Endothelial cell of umbilical vein (primary cell): ENCODE measurements around the gene P2RY6. TPM values are rescaled to one million over a fixed set of nuclear protein-coding genes. Genes with fewer than 3 reads are reported as not detected.

ENCODE experiments used
- BruUV-seq: library from RNA; stranded (reverse); fragments of 400-500 nt; replicated peaks from 2 replicates; lab custom pipeline; 2021; lab: Mats Ljungman, UMichigan
- CTCF ChIA-PET: fragments of 300-600, 350-600 bp; sonication (Branson Sonifier 250); formaldehyde crosslinking; loops from one replicate; lab custom pipeline; 2021; ENCODE audit warnings: antibody characterized with exemption, inconsistent platforms; lab: Charles Lee
- POLR2A ChIA-PET: fragments of 300-600, 350-600 bp; sonication (Branson Sonifier 250); formaldehyde crosslinking; loops from one replicate; lab custom pipeline; 2021; ENCODE audit warnings: antibody characterized with exemption, inconsistent platforms; lab: Charles Lee
- DNase-seq: peaks from one replicate; pipeline ENCODE4 v3.0.0-alpha.2; 2011; ENCODE audit warnings: low read depth, low spot score
- FAIRE-seq: peaks from 2 replicates; lab custom pipeline; 2011; peaks lifted over from hg19 to GRCh38; lab: Jason Lieb, UNC
- H2AFZ ChIP-seq: 2 replicates; pipeline ENCODE4 v1.6.0; 2012; ENCODE audit warnings: low read depth, low read length, control low read depth, inconsistent platforms
- H3K27ac ChIP-seq: 2 replicates; pipeline ENCODE4 v1.5.1; 2011; ENCODE audit warnings: low read depth, mild to moderate bottlenecking, control low read depth, low read length, moderate library complexity; ENCODE audit not compliant: insufficient read depth
- H3K27me3 ChIP-seq, 2 experiments: 2 replicates each; pipeline versions ENCODE4 v1.6.0 to v1.6.1; 2011; ENCODE audit warnings: low read length in 2 of 2, mixed read lengths in 1 of 2; ENCODE audit not compliant: control insufficient read depth in 2 of 2, insufficient read depth in 2 of 2
- H3K36me3 ChIP-seq, 2 experiments: 2 replicates in 1 of 2; 3 replicates in 1 of 2; pipeline ENCODE4 v1.5.1; 2011; ENCODE audit warnings: low read length in 2 of 2, mild to moderate bottlenecking in 1 of 2, moderate library complexity in 1 of 2; ENCODE audit not compliant: control insufficient read depth in 2 of 2, insufficient read depth in 2 of 2; ENCODE audit errors: extremely low read depth in 1 of 2
- H3K4me1 ChIP-seq: 3 replicates; pipeline ENCODE4 v1.5.1; 2011; ENCODE audit warnings: mild to moderate bottlenecking, low read length; ENCODE audit not compliant: control insufficient read depth, insufficient read depth; ENCODE audit errors: extremely low read depth
- H3K4me2 ChIP-seq: 2 replicates; pipeline ENCODE4 v1.6.1; 2011; ENCODE audit warnings: low read length, control low read depth, mixed read lengths; ENCODE audit not compliant: insufficient read depth
- H3K4me3 ChIP-seq, 3 experiments: fragments of 200-600 bp in 1 of 3; sonication (generic), shearing (Covaris generic) in 1 of 3; replicated peaks in 1 of 3; 2 replicates each; pipeline ENCODE4 v1.5.1; 2011 to 2016; ENCODE audit warnings: control low read depth in 3 of 3, low read length in 3 of 3, mild to moderate bottlenecking in 2 of 3, inconsistent platforms in 1 of 3, low read depth in 1 of 3, moderate library complexity in 1 of 3; ENCODE audit not compliant: insufficient read depth in 1 of 3
- H3K79me2 ChIP-seq: 2 replicates; pipeline ENCODE4 v1.6.0; 2012; ENCODE audit warnings: low read length, inconsistent platforms; ENCODE audit not compliant: control insufficient read depth, insufficient read depth
- H3K9ac ChIP-seq: replicated peaks from 2 replicates; pipeline ENCODE3; 2011; ENCODE audit warnings: low read length, control low read depth; ENCODE audit not compliant: insufficient read depth; ENCODE audit errors: extremely low read depth
- H3K9me1 ChIP-seq: replicated peaks from 3 replicates; pipeline ENCODE4 v1.6.0; 2011; ENCODE audit warnings: mild to moderate bottlenecking, low read length; ENCODE audit not compliant: control insufficient read depth, insufficient read depth; ENCODE audit errors: extremely low read depth
- H3K9me3 ChIP-seq: replicated peaks from 2 replicates; pipeline ENCODE4 v1.5.1; 2012; ENCODE audit warnings: low read length, inconsistent platforms; ENCODE audit not compliant: control insufficient read depth, insufficient read depth
- H4K20me1 ChIP-seq: replicated peaks from 2 replicates; pipeline ENCODE3; 2011; ENCODE audit warnings: mild to moderate bottlenecking, low read length; ENCODE audit not compliant: control insufficient read depth, insufficient read depth; ENCODE audit errors: extremely low read depth
- EZH2 ChIP-seq: IDR thresholded peaks from 2 replicates; pipeline ENCODE4 v1.6.1; 2012; ENCODE audit warnings: borderline replicate concordance, low read depth, mild to moderate bottlenecking, moderate library complexity, low read length, inconsistent platforms; ENCODE audit not compliant: severe bottlenecking
- FOS ChIP-seq: IDR thresholded peaks from 2 replicates; pipeline ENCODE4 v1.6.1; 2011; ENCODE audit warnings: mild to moderate bottlenecking, low read length, moderate library complexity, borderline replicate concordance; ENCODE audit not compliant: insufficient read depth
- GATA2 ChIP-seq: IDR thresholded peaks from 2 replicates; pipeline ENCODE4 v1.7.0; 2011; ENCODE audit warnings: low read depth, mild to moderate bottlenecking, moderate library complexity, mixed read lengths, low read length; ENCODE audit not compliant: insufficient read length, insufficient read depth
- JUN ChIP-seq: IDR thresholded peaks from 2 replicates; pipeline ENCODE4 v1.6.1; 2011; ENCODE audit warnings: borderline replicate concordance, low read depth; ENCODE audit not compliant: insufficient read length, insufficient read depth
- MYC ChIP-seq: IDR thresholded peaks from one replicate; pipeline ENCODE4 v1.6.1; 2011; ENCODE audit warnings: mild to moderate bottlenecking, low read depth, low read length
- POLR2A ChIP-seq: IDR thresholded peaks from 2 replicates; pipeline ENCODE4 v1.6.1; 2012; ENCODE audit warnings: low read depth, mild to moderate bottlenecking, control low read depth, low read length
- POLR2AphosphoS5 ChIP-seq: IDR thresholded peaks from 2 replicates; pipeline ENCODE4 v1.6.1; 2012; ENCODE audit warnings: low read depth, mild to moderate bottlenecking, control low read depth, low read length, moderate library complexity; ENCODE audit not compliant: insufficient read depth
- dilution Hi-C: fragments of 300-500 bp; cut with MboI; formaldehyde crosslinking; loops from one replicate; pipeline ENCODE4 v1.15.0; 2019; ENCODE audit warnings: low sequenced_read_pairs; ENCODE audit not compliant: extremely low pct_ligation_motif_present
- intact Hi-C: fragments of 100-400 bp; cut with micrococcal nuclease; formaldehyde crosslinking; loops from one replicate; pipeline ENCODE4 v1.10.0; 2022
- polyA plus RNA-seq, 4 experiments: library from polyadenylated mRNA; depleted of rRNA in 3 of 4; stranded (reverse) in 3 of 4; unstranded in 1 of 4; fragments of >200 nt; gene quantifications; 2 replicates each; pipeline versions ENCODE4 v1.2.1 to v1.2.3, GENCODE V29; 2011 to 2012; ENCODE audit warnings: missing spikeins in 1 of 4
- total RNA-seq: library from RNA; stranded (reverse); gene quantifications from 2 replicates; pipeline ENCODE4 v1.2.3, GENCODE V29; 2021
- TF ChIP-seq, protein P1 (sequence below), 2 donors: IDR thresholded peaks; 1 replicate in 1 of 2; 2 replicates in 1 of 2; pipeline ENCODE4 v1.5.1; 2011; ENCODE audit warnings: low read length in 2 of 2, mild to moderate bottlenecking in 2 of 2, moderate library complexity in 2 of 2, control low read depth in 1 of 2, inconsistent platforms in 1 of 2, low read depth in 1 of 2; ENCODE audit not compliant: insufficient read depth in 1 of 2; ENCODE audit errors: extremely low read depth in 1 of 2
- TF ChIP-seq, protein P2 (sequence below): IDR thresholded peaks from 2 replicates; pipeline ENCODE4 v1.6.1; 2011; ENCODE audit not compliant: insufficient read depth, insufficient read length

P2RY6 gene
- total and polyA plus RNA-seq, 2 donors (not counting 3 experiments of a cell fraction or from before 2014, with no cell fraction given), result 0.47 TPM; not detected in 1

DNA sequence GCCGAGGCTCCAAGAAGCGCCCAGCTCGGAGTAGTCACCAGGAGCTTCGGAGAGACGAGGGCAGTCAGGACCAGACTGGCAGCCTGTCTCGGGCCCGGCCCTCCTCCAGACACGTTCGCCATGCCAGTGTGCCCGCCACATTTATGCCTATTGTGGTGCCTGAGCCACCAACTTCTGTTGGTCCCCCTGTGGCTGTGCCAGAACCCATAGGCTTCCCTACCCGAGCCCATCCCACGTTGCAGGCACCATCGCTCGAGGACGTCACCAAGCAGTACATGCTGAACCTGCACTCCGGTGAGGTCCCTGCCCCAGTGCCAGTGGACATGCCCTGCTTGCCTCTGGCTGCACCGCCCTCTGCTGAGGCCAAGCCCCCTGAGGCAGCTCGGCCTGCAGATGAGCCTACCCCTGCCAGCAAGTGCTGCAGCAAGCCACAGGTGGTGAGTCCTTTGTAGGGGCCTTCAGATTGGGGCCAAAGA lies 39.3 kb downstream of the P2RY6 start:
- ChIA-PET CTCF (interaction anchor here (1.8 to 16.0 kb wide), 2 partner anchors 12 to 24 kb away, joined by 4 to 455 read pairs; no protein-coding TSS in a partner anchor), POLR2A (no interaction called here)
- H3K4me2 ChIP-seq, result no peak overlapping the region
- intact Hi-C loops, result no loop called here
- H3K27me3 ChIP-seq, result no peaks in the 10 kb centered on the region
- dilution Hi-C loops, result no loop called here
- no peaks in the 10 kb centered on the region for H3K9me3 ChIP-seq
- H3K36me3 ChIP-seq, result peaks cover 0 to 3% of the 10 kb centered on the region in 2 experiments
- no peak overlapping the region for H3K27ac ChIP-seq
- TF ChIP-seq MYC (no peak), POLR2AphosphoS5 (no peak), FOS (no peak), GATA2 (no peak), POLR2A (no peak), EZH2 (no peak), JUN (no peak)
- TF ChIP-seq, protein P1, sequence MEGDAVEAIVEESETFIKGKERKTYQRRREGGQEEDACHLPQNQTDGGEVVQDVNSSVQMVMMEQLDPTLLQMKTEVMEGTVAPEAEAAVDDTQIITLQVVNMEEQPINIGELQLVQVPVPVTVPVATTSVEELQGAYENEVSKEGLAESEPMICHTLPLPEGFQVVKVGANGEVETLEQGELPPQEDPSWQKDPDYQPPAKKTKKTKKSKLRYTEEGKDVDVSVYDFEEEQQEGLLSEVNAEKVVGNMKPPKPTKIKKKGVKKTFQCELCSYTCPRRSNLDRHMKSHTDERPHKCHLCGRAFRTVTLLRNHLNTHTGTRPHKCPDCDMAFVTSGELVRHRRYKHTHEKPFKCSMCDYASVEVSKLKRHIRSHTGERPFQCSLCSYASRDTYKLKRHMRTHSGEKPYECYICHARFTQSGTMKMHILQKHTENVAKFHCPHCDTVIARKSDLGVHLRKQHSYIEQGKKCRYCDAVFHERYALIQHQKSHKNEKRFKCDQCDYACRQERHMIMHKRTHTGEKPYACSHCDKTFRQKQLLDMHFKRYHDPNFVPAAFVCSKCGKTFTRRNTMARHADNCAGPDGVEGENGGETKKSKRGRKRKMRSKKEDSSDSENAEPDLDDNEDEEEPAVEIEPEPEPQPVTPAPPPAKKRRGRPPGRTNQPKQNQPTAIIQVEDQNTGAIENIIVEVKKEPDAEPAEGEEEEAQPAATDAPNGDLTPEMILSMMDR (IDR thresholded peaks at IDR 0.05; ENCODE audit: extremely low read depth in 1 of 2, insufficient read depth in 1 of 2, low read depth in 1 of 2, low read length in 2 of 2), result no peak
- TF ChIP-seq, protein P2, sequence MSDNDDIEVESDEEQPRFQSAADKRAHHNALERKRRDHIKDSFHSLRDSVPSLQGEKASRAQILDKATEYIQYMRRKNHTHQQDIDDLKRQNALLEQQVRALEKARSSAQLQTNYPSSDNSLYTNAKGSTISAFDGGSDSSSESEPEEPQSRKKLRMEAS, result no peak
- peak overlapping the region in 1 of 3 experiments; percentile 23 for H3K4me3 ChIP-seq
- BruUV-seq, result no TSS peak
- peaks cover 49% of the 10 kb centered on the region for H3K79me2 ChIP-seq
- DNase-seq, result no peak
- H3K9me1 ChIP-seq, result no peaks in the 10 kb centered on the region
- H2AFZ ChIP-seq, result no peak overlapping the region
- H3K4me1 ChIP-seq, result peaks cover 41% of the 10 kb centered on the region
- no peak overlapping the region for H3K9ac ChIP-seq
- FAIRE-seq, result no peak
- no peaks in the 10 kb centered on the region for H4K20me1 ChIP-seq
